GM12892 (cell line): Measurements from ENCODE around the gene PAK2.
"Not testable (repeated sequence)": the region's sequence is repeated elsewhere in the genome, so short reads cannot be mapped to it uniquely, and the experiment has no call there.

ENCODE experiments used
- POLR2A ChIP-seq: IDR thresholded peaks from 2 replicates; pipeline ENCODE4 v1.6.1; 2011; ENCODE audit warnings: low read depth, low read length, control low read depth
- POLR2AphosphoS5 ChIP-seq: IDR thresholded peaks from 2 replicates; pipeline ENCODE4 v1.6.1; 2011; ENCODE audit warnings: low read depth, low read length, control low read depth
- TAF1 ChIP-seq: IDR thresholded peaks from 2 replicates; pipeline ENCODE4 v1.6.1; 2011; ENCODE audit warnings: low read depth, mild to moderate bottlenecking, control low read depth, low read length, borderline replicate concordance

DNA sequence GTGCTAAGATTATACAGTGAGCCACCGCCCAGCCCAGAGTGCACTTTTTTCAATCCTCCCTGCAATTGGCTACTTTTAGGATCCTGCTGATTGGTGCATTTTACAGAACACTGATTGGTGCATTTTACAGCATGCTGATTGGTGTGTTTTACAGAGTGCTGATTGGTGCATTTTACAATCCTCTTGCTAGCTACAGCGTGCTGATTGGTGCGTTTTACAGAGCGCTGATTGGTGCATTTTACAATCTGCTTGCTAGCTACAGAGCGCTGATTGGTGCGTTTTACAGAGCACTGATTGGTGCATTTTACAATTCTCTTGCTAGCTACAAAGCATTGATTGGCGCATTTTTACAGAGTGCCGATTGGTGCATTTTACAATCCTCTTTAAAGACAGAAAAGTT, 123.3 kb downstream of the PAK2 start:
- TF ChIP-seq POLR2A, POLR2AphosphoS5, TAF1: not testable (repeated sequence)
